NCI-H1417 treated with DMSO at 0.1 percent for 48 hours (cell line): ENCODE results near the gene ASAP2.

Experiments
- DNase-seq: peaks from one replicate; lab custom pipeline; 2025; lab: John Stamatoyannopoulos, UW

ASAP2 gene

DNA sequence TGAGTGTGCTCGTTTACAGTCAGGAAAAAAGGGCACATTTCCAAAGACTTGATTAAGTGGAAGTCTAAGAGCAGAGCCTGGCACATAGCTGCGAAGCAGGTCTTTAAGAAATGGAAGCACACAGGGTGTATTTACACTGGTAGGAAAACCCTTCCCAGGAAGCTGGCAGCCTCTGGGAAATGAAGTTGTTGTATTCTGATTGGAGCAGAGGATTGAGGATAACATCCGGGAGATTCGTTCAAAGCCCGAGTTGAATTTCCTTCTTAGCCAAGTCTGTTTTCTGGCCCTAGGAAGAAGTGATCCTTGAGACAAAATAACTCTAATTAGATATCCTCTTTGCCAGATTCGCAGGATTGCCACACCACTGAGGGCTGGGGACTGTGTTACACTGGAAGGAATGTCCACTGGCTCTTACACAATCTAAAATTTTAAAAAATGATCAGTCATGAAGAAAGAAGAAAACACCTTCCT lies 140.8 kb downstream of the ASAP2 start:
- DNase-seq = no peak

DNA sequence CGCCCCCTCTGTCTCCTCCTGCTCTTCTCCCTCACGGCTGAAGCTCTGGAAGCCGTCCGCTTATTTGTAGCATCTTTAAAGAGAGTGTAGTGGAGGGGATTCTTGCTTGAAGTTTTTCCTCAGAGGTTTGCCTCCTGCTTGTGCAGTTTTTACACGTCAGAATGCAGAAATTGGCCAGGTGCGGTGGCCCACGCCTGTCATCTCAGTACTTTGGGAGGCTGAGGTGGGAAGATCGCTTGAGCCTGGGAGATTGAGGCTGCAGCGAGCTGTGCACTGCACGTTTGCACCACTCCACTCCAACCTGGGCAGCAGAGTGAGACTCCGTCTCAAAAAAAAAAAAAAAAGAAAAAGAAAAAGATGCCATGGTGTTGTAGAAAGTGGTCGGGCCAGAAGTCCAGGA lies 147.7 kb downstream of the ASAP2 start:
- DNase-seq = no peak

DNA sequence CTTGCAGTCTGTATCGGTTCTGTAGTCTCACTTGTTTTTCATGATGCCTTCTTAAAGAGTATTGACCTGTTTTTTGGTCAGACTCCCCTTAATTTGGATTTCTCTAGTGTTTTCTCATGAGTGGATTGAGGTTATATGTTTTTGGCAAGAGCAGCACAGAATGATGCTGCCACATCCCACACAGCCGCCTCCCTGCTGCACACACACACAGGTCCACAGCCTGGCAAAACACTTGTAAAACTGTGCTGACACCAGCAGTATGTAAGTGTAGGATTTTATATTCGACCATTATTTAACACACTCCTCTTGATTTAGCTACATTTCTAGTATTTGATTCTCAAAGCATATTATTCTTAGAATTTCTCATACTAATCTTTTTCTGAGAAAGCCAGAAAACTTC lies 148.7 kb downstream of the ASAP2 start:
- no peak for DNase-seq

DNA sequence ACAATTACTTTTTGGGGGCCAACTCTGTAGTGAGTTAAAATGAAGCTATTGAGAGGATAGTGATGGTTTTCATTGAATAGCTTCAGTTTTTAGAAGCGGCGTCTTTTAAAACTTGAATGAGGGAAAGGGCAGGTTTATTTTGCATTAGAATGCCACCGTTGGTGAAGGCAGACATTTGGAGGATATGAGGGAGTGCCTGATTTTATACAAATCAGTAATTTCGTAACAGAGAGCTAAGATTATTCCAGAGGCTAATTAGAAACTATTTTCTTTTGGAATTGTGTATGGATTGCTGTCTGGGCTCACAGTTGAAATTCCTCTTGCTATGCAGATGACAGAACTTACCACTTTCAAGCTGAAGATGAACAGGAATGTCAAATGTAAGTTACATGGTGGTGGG lies 149.1 kb downstream of the ASAP2 start:
- no peak for DNase-seq

DNA sequence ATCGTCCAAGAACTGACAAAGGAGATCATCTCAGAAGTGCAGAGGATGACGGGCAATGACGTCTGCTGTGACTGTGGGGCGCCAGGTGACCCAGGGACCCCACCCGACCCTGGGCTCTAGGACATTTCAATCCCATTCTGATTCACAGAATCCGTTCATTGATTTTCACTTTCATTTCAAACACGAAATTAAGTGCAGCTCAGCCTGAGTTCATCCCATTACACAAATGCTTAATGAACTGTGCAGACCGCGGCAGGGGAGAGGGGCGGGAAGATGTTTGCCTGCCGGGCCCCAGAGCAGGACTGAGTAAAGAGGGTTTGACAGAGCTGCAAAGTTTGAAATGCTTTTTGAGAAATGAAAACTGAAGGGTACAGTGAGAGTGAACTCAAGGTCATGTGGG lies 149.6 kb downstream of the ASAP2 start:
- no peak for DNase-seq

DNA sequence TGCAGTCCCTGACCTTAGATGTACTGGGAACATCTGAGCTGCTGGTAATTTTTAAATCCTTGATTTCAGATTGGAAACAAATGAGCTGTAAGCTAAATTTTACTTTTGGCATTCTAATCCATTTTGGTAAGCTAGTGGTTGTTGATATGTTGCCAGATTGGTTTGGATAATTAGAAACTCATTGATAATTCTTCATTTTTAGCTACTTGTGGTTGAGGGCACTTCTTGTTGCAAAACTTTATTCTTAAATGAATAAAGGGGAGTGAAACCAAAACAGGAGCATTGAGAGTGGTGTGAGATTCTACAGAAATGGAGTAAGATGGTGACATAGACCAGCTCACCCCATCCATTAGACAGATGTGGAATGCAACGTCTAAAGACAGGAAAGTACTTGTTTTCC lies 152.2 kb downstream of the ASAP2 start:
- no peak for DNase-seq

DNA sequence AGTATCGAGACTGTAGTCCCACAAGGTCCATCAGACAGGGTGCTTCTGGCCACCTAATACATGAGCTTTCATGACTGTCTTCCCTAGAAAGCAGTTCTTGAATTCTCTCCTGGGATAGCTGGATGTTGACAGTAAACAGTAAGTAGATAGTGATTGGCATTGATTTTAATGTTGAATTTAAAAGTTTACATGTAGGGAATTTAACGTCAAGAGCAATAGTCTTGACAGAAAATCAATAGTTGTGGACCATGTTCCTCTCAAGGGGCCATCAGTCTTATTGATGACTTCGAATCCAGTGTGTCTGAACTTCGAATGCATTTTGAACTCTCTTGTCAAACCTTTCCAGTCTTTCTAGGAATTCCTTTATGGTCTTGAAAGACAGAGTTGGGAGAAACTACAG lies 152.9 kb downstream of the ASAP2 start:
- DNase-seq = no peak

DNA sequence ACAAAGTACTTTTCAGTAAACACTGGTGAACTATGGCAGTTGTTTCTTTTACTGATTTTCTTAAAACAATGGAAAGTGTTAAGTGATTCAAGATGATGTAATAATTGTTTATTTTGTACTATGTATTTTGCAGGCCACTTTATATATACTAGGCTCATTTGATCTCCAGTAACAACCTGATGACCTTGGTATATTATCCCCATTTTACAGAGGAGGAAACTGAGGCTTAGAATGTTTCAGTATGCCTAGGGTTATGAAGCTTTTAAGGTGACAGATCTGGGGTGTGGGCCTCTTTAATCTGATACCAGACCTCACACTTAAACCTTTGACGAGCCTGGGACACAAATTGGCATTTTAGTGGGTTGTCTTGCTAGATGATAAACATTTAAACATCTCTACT lies 153.5 kb downstream of the ASAP2 start:
- DNase-seq = no peak

DNA sequence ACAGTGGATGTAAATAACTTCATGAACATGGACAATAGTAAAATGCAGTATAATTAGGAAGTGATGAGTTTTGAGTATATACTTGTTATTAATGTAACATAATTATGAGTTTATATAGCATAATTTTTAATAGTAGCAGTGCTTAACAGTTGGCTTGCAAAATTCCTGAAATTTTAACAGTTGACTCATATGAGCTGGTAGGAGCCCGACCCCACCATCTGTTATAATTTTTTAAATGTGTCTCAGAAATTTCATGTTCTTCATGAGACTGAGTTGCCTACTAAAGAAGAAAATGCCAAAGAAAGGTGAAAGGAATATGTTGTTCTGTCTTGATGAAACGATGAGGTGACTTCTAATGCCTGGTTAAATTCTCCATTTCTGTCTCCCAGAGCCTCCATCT lies 154.1 kb downstream of the ASAP2 start:
- no peak for DNase-seq

DNA sequence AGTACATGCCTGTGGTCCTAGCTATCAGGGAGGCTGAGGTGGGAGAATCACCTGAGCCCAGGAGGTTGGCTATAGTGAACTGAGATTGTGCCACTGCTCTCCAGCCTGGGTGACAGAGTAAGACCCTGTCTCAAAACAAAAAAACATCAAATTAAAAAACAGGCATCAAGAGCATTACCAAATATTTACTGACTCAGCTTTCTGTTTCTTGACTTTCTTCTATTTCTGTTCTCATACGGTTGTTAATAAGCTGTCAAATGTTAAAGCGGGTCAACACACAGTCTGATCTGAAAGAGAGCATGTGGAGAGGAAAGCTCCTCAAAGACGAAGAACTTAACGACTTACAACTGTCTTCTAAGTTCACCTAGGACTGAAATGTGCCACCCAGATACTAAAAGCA lies 157.8 kb downstream of the ASAP2 start:
- no peak for DNase-seq

DNA sequence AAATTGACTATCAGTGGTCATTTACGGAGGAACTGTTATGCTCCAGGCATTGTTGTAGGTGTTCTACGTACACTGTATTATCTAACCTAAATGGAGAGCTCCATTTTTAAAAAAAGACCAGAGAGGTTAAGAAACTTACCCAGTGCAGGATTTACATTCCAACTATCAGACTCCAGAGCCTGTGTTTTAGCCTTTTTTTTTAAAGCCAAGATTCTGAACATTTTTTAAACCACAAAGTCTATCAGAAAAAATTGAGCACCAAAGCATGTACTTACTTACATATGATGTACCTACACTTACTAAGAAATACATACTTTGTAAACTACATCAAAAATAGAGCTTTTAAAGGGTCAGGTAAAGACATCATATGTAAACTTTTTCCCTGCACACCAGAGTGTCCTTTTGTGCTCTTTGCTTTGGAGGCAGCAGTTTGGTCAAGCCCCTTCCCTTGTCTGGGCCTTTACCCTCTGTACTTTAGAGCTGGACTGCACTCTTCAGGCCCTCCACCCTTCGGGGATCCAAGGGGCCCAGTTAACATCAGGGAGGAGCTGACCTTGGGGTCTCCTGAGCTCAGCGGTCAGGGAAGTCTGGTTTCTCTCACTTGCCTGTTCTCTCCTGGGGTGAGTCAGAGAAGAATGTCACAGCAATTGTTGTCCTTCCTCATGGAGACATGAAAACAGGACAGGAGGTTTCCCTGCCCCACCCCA lies 158.3 kb downstream of the ASAP2 start:
- no peak for DNase-seq

DNA sequence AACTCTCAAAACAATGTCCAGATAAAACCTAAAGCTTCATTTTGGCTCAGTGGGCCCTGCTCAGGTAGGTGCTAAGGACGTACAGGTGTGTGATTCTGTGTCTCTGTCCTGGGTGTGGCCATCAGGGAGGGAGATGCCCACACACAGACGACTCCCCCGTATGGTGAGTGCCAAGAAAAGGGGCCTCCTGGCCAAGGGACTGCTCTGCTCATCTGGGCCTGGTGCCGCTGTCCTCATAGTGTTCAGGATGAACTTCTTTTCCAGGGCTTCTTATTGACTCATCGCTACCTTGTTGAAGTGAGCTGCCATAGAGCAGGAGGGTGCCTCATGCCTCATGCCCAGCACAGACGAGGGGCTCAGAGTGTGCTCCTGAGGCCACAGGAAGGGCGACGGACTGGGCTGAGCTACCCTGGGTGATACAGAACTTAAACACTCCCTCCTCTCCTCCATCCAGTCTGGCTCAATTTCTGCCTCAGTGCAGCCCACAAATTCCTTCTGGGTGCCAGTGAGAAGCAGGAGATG lies 158.9 kb downstream of the ASAP2 start:
- DNase-seq = no peak

DNA sequence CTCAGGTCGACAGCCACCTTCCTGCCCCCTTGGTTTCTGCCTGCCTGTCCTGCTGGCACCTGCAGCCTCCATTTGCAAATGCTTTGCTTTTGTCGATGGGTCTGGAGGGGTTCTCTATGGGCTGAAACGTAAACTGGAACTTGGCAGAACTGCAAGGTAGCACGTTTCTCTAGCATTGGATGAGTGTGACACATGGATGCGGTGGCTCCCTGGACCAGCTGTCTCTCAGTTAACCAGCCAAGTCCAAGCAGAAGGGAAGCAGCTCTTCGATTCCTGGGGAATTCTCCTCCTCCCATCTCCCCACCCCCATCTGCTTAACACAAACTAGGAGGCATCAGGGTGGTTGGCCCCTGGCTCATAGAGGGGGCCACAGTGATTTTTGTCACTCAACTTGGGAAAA lies 159.4 kb downstream of the ASAP2 start:
- no peak for DNase-seq

DNA sequence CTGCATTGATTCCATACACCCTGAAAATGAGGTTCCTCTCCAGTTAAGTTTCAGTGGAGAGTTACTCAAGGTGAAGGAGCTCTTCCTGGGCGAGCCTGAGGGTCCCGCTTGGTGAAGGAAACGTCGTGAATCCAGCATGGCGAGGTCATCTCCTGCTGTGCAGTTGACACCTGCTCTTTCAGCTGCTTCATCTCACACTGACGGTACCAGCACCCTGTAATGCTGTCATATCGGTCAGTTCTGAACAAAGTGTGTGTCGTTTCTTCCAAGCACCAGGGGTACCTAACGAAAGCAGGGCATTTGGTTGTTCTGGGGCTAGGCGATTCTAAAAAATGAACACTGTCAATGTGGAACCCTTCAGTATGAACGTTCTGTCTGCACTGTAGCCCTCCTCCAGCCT lies 164.1 kb downstream of the ASAP2 start:
- DNase-seq = no peak

DNA sequence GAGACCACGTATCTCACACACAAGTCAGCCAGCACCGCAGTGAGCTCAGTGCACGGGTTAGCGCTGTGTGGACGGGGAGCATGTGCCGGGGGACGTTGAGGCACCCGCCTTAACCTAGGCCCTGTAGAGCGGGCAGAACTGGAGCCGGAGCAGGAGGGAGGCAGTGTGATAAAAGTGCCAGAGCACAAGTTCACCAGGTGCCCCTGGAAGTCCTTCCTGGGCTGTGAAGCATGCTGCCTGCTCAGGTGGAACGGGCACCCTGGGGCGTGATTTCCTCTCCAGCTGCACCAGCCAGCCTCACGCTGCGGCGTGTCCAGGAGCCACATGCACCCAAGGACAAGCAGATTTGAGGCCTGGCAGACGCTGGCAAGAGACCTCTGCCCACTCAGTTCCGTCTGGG lies 166.4 kb downstream of the ASAP2 start:
- peak; percentile 70 for DNase-seq

DNA sequence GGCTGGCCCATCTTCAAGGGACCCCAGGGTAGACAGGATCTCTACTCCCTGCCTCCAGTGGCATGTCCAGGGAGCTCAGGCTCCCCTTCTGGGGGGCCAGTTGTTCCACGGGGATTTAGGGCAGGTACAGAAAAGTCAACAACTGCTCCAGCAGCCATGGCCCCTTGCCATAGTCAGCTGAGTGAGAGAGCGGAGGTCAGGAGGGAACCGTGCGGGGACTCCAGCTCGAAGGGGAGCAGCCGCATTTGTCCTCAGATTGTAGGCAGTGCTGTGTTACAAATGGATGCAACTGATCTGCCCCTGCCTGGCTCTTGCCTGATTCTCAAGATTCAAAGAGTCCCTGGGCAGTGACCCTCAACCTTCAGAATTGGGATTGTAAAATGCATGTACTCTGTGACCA lies 166.9 kb downstream of the ASAP2 start:
- DNase-seq = no peak

DNA sequence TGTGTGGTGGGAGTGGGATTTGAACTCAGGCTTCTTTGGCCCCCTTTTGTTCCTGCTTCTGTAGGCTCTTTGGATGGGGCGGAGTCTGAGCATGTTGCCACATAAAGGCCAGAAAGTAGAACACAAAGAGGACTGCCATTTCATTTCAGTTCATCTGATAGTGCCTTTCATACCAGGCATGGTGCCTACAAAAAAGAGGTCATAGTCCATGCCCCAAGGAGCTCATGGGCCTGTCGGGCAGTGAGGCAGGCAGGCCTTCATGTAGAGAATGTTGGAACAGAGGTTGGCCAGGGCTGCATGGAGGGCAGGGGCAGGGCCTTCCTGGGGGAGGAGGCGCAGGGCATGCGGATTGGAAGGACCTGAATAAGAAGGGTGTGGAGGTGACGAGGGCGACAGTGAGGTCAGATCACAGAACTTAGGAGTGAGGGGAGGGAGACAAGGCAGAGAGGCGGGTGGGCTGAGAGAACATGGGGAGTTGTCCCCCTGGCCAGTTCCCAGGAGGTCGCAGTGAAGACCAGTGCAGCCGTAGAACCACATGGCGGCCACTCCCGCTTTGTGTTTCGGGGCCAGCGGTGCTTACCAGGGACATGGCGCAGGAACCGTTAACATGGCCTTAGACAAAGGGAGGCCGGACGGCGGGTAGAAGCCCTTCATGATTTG lies 167.6 kb downstream of the ASAP2 start:
- DNase-seq = no peak

DNA sequence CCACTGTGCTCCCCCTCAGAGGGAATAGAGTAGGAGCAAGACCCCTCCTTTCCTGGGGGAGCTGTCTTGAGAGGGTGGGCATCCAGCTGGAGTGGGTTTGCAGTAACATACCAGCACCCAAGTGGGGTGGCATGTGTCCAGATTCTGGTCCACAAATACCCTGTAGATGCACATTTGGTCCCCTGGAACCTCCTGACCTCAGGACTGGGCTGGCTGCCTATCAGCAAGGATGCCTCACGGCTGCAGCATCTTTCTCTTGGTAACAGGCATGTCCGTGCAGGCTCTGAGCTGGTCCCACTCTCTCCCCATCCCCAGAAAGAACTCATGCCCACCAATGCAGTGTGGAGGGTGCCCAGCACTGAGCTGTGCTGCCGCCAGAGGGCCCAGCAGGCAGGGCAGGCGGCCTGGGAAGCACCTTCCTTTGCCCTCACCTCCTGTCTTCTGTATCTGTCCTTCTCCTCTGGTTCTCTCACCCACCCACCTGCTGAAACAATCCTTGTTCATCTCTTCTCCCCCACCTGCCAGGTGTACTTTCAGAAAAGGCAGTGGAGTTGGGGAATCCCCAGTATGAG lies 169.3 kb downstream of the ASAP2 start:
- no peak for DNase-seq

DNA sequence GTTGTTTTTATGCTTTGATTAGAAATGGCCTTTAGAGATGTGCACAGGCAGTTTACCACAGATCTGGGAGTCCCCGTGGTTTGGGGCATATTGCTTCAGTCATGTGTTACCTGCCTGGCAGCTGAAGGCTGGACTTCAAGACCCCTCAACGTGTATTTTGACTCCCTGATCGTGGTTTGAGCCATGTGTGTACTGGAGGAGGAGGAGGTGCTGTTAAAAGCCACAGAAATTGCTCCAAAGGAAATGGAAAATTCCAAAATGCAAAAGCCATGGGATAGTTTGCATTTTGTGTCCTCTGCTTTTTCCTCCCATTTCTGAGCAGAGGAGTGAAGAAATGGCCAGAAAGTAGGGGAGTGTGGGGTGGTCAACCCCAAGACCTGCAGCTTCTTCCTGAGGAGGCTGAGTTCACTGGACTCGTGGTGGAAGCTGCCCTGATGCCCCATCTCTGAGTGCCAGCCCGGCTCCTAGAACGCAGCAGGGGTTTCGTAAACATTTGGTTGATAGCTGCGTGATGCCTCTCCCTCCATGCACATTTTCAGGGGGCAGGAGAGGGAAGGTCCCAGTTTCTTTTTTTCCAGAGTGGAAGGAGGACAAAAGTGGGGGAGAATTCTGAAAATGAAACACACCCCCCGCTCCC lies 171.0 kb downstream of the ASAP2 start:
- no peak for DNase-seq

DNA sequence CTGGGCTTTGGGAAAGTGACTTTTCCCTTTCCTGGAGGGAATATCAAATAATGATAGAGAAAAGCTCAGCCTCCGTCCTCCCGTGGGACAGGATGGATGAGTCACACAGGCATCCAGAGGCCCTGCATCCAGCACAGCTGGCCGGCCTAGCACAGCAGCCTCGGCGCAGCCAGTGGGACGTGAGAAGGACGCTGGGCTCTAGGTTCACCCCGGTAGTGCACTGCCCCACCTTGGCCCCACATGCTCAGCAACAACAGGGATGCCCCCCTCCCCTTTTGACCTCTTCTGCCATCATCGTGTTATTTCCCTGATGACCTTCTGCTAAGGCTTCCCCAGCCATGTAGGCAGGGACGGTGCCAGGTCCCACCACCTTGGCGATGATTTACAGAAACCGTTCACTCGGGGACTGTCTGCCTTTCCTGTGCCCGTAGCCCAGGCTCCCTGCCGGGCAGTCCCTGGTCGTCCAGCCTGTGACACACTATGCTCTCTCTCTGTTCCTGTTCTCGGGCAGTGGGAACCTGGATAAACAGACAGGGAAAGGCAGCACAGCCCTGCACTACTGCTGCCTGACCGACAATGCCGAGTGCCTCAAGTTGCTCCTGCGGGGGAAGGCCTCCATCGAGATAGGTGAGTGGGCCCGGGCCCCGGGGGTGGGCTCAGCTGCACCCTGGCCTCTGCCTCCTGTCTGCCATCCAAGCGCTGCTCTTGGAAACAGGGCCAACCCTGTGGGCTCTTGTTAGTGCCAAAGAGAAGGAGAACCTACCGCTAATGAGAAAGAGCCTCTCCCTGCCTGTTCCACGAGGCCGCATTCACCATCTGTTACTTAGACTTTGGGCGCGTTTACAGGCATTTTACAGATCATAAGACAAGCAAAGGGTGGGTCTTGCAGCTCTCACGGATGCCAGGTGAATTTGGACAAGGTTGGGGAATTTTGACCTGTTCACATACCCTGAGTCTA lies 172.1 kb downstream of the ASAP2 start:
- DNase-seq = no peak

DNA sequence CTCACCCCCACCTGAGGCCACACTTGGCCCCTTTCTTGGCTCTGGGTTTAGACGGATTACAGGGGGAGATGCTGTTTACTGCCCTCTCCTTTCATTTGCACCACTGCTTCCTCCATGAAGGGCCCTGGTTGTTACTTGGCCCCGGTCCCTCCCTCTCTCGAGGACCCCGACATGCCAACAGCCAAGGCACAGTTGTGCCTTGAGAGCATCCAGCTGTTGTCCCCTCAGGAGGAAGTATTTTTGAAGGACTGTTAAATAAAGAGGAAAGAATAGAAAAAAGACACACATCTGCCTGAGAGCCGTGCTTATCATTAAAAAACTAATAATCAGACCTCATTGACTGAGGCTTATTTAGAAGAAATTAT lies 172.8 kb downstream of the ASAP2 start:
- DNase-seq = no peak
